ENCODE results near the gene SPI1. TPM values are rescaled to one million over a fixed set of nuclear protein-coding genes. Genes with fewer than 3 reads are reported as not detected.

Gene SPI1
- total and polyA plus RNA-seq, 4 experiments from 2014 or later = 0.28 to 5.0 (median 4.8) TPM; not detected in 1

GRCh38 chr11:47415091-47415854, 36.9 kb upstream of the SPI1 start:
- POLR2A ChIA-PET (ENCODE audit: partially characterized antibody) = interaction anchor here (0.6 to 8.4 kb wide), 2 partner anchors 8 to 10 kb away, joined by 3 to 72 read pairs; partner anchors contain the start of gene PSMC3
- H3K27ac Mint-ChIP-seq = peak overlapping the region in 1 of 7 donors; percentile 47
- peaks cover 0 to 7% (median under 1%) of the 10 kb centered on the region in 4 donors for H3K4me1 Mint-ChIP-seq

GRCh38 chr11:47414685-47415070, 36.3 kb upstream of the SPI1 start:
- Histone ChIP-seq H3K27ac (ENCODE audit: low read depth, low read length) (no peak overlapping the region), H3K4me3 (ENCODE audit: low read length in 2 of 2) (no peak overlapping the region), H3K4me1 (ENCODE audit: insufficient read depth, low read length) (peaks cover 3% of the 10 kb centered on the region), H3K36me3 (ENCODE audit: insufficient read depth, low read length) (peaks cover 27% of the 10 kb centered on the region), H3K9me3 (ENCODE audit: control insufficient read depth in 1 of 2, low read length in 2 of 2) (no peaks in the 10 kb centered on the region), H3K27me3 (ENCODE audit: insufficient read depth, low read length) (no peaks in the 10 kb centered on the region)
- POLR2A ChIA-PET (ENCODE audit: partially characterized antibody) = interaction anchor here (8.4 kb wide), 1 partner anchor 11 kb away, joined by 72 read pairs; the partner anchor contains the start of gene PSMC3
- CTCF ChIA-PET (ENCODE audit: partially characterized antibody) = no interaction called here
- Mint-ChIP-seq H3K27ac (no peak overlapping the region), H3K27me3 (no peaks in the 10 kb centered on the region), H3K36me3 (peaks cover 13 to 39% of the 10 kb centered on the region in 2 donors), H3K4me3 (no peak overlapping the region), H3K4me1 (peaks cover 0 to 7% (median 1%) of the 10 kb centered on the region in 4 donors), H3K9me3 (no peaks in the 10 kb centered on the region)
- DNase-seq = no peak
- intact Hi-C loops (cut with micrococcal nuclease) = no loop called here

More at GRCh38 chr11:47415091-47415854, 36.9 kb upstream of the SPI1 start:
- Mint-ChIP-seq H3K36me3 (peaks cover 18 to 45% of the 10 kb centered on the region in 2 donors), H3K9me3 (no peaks in the 10 kb centered on the region), H3K4me3 (no peak overlapping the region), H3K27me3 (no peaks in the 10 kb centered on the region)
- Histone ChIP-seq H3K27me3 (ENCODE audit: insufficient read depth, low read length) (no peaks in the 10 kb centered on the region), H3K4me3 (ENCODE audit: low read length in 2 of 2) (no peak overlapping the region), H3K9me3 (ENCODE audit: control insufficient read depth in 1 of 2, low read length in 2 of 2) (no peaks in the 10 kb centered on the region), H3K4me1 (ENCODE audit: insufficient read depth, low read length) (no peaks in the 10 kb centered on the region), H3K36me3 (ENCODE audit: insufficient read depth, low read length) (peaks cover 32% of the 10 kb centered on the region), H3K27ac (ENCODE audit: low read depth, low read length) (no peak overlapping the region)
- intact Hi-C loops (cut with micrococcal nuclease) = no loop called here
- DNase-seq = no peak
- CTCF ChIA-PET (ENCODE audit: partially characterized antibody) = interaction anchor here (0.7 to 1.4 kb wide), 2 partner anchors 39 to 41 kb away, joined by 3 to 5 read pairs; no protein-coding TSS in a partner anchor

GRCh38 chr11:47413908-47414684, 35.7 kb upstream of the SPI1 start:
- H3K4me3 ChIP-seq (ENCODE audit: low read length in 2 of 2) = no peak overlapping the region
- Mint-ChIP-seq H3K4me3 (peak overlapping the region in 1 of 8 donors; percentile 39), H3K27me3 (no peaks in the 10 kb centered on the region), H3K9me3 (no peaks in the 10 kb centered on the region), H3K36me3 (peaks cover 13 to 35% of the 10 kb centered on the region in 2 donors), H3K4me1 (peaks cover 3 to 9% (median 6%) of the 10 kb centered on the region in 4 donors), H3K27ac (peak overlapping the region in 5 of 7 donors; percentile 31 to 89 (median 78))
- POLR2A ChIA-PET (ENCODE audit: partially characterized antibody) = interaction anchor here (8.4 to 8.6 kb wide), 2 partner anchors 11 to 41 kb away, joined by 72 to 75 read pairs; partner anchors contain the start of gene PSMC3
- H3K27ac ChIP-seq (ENCODE audit: low read depth, low read length) = no peak overlapping the region
- peaks cover 9% of the 10 kb centered on the region for H3K4me1 ChIP-seq (ENCODE audit: insufficient read depth, low read length)
- CTCF ChIA-PET (ENCODE audit: partially characterized antibody) = interaction anchor here (0.9 kb wide), 1 partner anchor 40 kb away, joined by 5 read pairs; no protein-coding TSS in a partner anchor
- H3K27me3 ChIP-seq (ENCODE audit: insufficient read depth, low read length) = no peaks in the 10 kb centered on the region
- intact Hi-C loops (cut with micrococcal nuclease) = no loop called here
- H3K9me3 ChIP-seq (ENCODE audit: control insufficient read depth in 1 of 2, low read length in 2 of 2) = no peaks in the 10 kb centered on the region
- no peak for DNase-seq
- H3K36me3 ChIP-seq (ENCODE audit: insufficient read depth, low read length) = peaks cover 24% of the 10 kb centered on the region

GRCh38 chr11:47413351-47413750, 35.0 kb upstream of the SPI1 start:
- no peak for DNase-seq
- Mint-ChIP-seq H3K4me3 (no peak overlapping the region), H3K36me3 (peaks cover 13 to 31% of the 10 kb centered on the region in 2 donors), H3K4me1 (peaks cover 5 to 15% (median 9%) of the 10 kb centered on the region in 4 donors), H3K27me3 (no peaks in the 10 kb centered on the region), H3K9me3 (no peaks in the 10 kb centered on the region), H3K27ac (peak overlapping the region in 1 of 7 donors; percentile 31)
- ChIA-PET POLR2A (ENCODE audit: partially characterized antibody) (interaction anchor here (1.7 to 9.1 kb wide), 4 partner anchors 12 to 40 kb away, joined by 4 to 86 read pairs (median 74); partner anchors contain the start of gene PSMC3), CTCF (ENCODE audit: partially characterized antibody) (interaction anchor here (1.0 to 7.2 kb wide), 10 partner anchors 12 to 165 kb away, joined by 3 to 257 read pairs (median 11); partner anchors contain the start of genes ACP2, MADD and PSMC3)
- intact Hi-C loops (cut with micrococcal nuclease) = no loop called here
- Histone ChIP-seq H3K4me1 (ENCODE audit: insufficient read depth, low read length) (peaks cover 13% of the 10 kb centered on the region), H3K9me3 (ENCODE audit: control insufficient read depth in 1 of 2, low read length in 2 of 2) (no peaks in the 10 kb centered on the region), H3K4me3 (ENCODE audit: low read length in 2 of 2) (no peak overlapping the region), H3K27me3 (ENCODE audit: insufficient read depth, low read length) (no peaks in the 10 kb centered on the region), H3K27ac (ENCODE audit: low read depth, low read length) (no peak overlapping the region), H3K36me3 (ENCODE audit: insufficient read depth, low read length) (peaks cover 17% of the 10 kb centered on the region)

GRCh38 chr11:47411884-47412746, 33.8 kb upstream of the SPI1 start:
- intact Hi-C loops (cut with micrococcal nuclease) = loop anchor here (1.0 kb wide), 1 partner anchor 38 kb away; no protein-coding TSS in a partner anchor
- Mint-ChIP-seq H3K4me1 (peaks cover 9 to 23% (median 16%) of the 10 kb centered on the region in 4 donors), H3K9me3 (no peaks in the 10 kb centered on the region), H3K36me3 (peaks cover 8 to 23% of the 10 kb centered on the region in 2 donors), H3K4me3 (no peak overlapping the region), H3K27me3 (no peaks in the 10 kb centered on the region), H3K27ac (peak overlapping the region in 3 of 7 donors; percentile 37 to 75 (median 52))
- DNase-seq = peak in 4 of 5 donors; percentile 31 to 49 (median 42)
- CTCF ChIA-PET (ENCODE audit: partially characterized antibody) = interaction anchor here (0.6 to 7.2 kb wide), 38 partner anchors 8 to 441 kb away, joined by 3 to 257 read pairs (median 4); partner anchors contain the start of genes ACP2, MADD, PSMC3 and SPI1
- Histone ChIP-seq H3K36me3 (ENCODE audit: insufficient read depth, low read length) (peaks cover 8% of the 10 kb centered on the region), H3K27me3 (ENCODE audit: insufficient read depth, low read length) (no peaks in the 10 kb centered on the region), H3K4me1 (ENCODE audit: insufficient read depth, low read length) (peaks cover 22% of the 10 kb centered on the region), H3K4me3 (ENCODE audit: low read length in 2 of 2) (no peak overlapping the region), H3K9me3 (ENCODE audit: control insufficient read depth in 1 of 2, low read length in 2 of 2) (no peaks in the 10 kb centered on the region), H3K27ac (ENCODE audit: low read depth, low read length) (no peak overlapping the region)
- POLR2A ChIA-PET (ENCODE audit: partially characterized antibody) = interaction anchor here (1.2 to 9.1 kb wide), 9 partner anchors 9 to 353 kb away, joined by 3 to 86 read pairs (median 6); partner anchors contain the start of genes DDB2 and PSMC3
